Measurements from ENCODE around the gene GJD2.

DNA sequence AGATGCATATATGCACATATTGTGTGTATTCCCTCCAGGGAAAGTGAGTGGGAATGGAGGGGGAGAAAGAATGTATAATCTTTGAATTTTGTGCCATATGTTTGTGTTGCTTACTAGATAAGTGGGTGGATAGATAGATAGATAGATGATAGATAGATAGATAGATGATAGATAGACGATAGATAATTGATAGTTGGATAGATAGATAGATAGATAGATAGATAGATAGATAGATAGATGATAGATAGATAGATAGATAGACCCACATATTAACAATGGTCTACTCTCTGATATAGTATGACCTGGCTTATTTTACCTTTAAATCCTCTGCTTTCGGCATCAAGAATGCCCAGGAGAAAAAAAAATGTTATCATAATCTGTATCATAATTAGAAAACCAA, 21.2 kb downstream of the GJD2 start:
- TF ChIP-seq CTCF (IDR thresholded peaks at IDR 0.05; ENCODE audit: insufficient read depth, low read length, poor library complexity, severe bottlenecking), result no peak
- no peak for TF ChIP-seq EZH2phosphoT487 (conservative IDR thresholded peaks at IDR 0.05; ENCODE audit: low read length)
